HPDE6-E6E7 (cell line): ENCODE data around the gene UCP3.
A peak's percentile ranks its signal among the peaks of the same experiment; 100 is the strongest.
"Not testable (repeated sequence)": the region's sequence is repeated elsewhere in the genome, so short reads cannot be mapped to it uniquely, and the experiment has no call there.

ENCODE experiments used
- DNase-seq: peaks from one replicate; pipeline ENCODE4 v3.0.0; 2011; ENCODE audit warnings: missing footprints; ENCODE audit errors: extremely low spot score

The UCP3 gene

GRCh38 chr11:74000307-74001133 lies 8.4 kb downstream of the UCP3 start:
- DNase-seq, result no peak

DNA sequence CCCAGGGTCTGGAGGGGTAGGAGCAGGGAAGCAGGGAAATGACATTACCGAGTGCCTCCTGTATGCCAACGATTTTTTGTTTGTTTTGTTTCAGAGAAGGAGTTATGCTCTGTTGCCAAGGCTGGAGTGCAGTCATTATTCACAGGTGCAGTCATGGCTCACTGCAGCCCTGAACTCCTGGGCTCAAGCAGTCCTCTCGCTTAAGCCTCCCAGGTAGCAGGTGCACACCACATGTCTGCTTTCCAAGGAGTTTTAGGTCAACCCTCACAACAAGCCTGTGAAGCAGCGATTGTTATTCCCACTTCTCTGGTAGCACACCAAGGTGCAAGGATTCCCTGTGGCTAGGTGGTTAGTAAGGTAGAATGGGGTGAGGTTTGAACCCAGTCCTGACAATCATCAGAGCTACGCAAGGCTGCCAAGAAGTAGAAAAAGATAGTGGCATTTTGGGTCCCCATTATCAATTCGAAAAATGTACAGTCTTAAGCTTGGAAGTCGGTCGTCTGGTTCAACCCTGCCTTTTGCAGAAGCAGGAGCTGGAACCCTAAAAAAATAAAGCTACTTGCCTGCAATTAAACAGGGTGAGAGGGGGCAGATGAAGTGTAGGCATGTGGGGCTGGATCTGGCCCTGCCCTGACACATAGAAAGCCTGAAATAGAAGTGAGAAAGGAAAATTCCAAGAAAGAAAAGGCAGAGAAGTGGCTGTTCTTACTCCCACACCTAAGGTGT lies 9.1 kb downstream of the UCP3 start:
- DNase-seq, result no peak

DNA sequence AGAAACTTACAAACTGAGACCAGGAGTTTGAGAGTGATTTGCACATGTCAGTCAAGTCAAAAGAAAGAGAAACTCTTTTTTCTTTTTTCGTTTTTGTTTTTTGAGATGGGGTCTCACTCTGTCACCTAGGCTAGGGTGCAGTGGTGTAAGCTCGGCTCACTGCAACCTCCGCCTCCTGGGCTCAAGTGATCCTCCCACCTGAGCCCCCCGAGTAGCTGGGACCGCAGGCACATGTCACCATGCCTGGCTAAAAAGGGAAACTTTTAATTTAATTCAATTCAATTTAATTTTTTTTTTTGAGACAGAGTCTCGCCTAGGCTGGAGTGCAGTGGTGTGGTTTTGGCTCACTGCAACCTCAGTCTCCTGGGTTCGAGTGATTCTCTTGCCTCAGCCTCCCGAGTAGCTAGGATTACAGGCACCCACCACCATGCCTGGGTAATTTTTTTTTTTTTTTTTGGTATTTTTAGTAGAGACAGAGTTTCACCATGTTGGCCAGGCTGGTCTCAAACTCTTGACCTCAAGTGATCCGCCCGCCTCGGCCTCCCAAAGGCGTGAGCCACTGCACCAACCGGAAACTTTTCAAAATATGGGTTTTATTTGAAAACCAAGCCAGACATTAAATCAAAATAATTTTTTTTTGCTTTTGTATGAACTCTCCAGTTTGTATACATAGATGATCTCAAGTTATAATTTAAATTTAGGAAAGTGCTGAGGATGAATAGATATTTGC lies 9.9 kb downstream of the UCP3 start:
- DNase-seq, result no peak

GRCh38 chr11:73997120-73997770 lies 11.6 kb downstream of the UCP3 start:
- DNase-seq, result no peak

GRCh38 chr11:73996161-73996747 lies 12.6 kb downstream of the UCP3 start:
- DNase-seq, result no peak

DNA sequence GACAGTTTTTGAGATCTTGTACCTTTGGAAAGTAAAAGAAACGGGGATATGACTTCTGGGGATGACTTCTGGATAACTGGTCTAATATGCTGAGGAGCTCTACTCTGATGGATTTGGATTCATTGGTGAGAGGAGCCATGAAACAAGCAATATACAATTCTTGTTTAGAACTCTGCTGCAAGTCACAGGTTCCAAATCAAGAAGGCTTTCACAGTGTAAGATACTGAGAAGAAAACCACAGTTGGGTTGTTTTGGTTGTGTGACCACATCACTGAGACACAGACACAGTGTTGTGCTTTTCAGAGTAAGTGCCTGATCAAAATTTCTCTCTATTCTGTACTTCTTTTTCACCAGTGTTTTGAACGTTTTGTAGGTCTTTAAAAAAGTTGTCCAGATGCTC lies 13.2 kb downstream of the UCP3 start:
- no peak for DNase-seq

DNA sequence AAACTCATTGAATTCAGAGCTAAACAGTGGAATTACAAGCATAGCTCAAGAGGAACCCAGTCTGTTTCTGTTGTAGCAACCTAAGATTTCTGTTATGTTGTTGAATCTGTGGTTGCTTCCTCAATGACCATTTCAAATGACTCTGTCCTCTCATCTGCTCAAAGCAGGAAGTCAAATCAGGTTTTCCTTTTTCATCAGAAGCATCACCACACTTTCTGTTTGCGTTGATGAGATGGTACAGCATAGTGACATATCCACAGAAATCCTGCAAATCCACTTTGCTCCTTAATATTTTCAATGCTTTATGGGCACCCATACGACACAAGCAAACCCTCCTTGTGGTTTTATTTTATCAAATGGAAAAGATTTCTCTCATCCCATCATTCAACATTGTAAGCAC lies 13.6 kb downstream of the UCP3 start:
- DNase-seq, result no peak

- no peak for DNase-seq
Observed at GRCh38 chr11:73991471-73992006, 17.3 kb downstream of the UCP3 start.

- DNase-seq, result no peak
Observed at GRCh38 chr11:73990730-73991129, 18.2 kb downstream of the UCP3 start.

GRCh38 chr11:73989156-73989555 lies 19.7 kb downstream of the UCP3 start:
- no peak for DNase-seq

DNA sequence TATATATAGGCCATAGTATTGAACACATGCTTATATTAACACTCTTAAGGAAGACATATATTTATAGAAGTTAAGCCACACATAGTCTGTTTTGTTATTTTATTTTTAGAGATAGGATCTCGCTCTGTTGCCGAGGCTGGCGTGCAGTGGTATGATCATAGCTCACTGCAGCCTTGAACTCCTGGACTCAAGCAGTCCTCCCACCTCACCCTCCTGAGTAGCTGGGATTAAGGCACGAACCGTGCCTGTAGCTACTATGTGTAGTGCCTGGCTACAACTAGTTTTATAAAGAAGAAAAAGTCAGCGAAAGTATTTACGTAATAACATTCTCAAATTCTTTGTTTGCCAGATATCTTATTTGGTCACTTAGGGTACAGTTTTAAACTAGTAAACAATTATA lies 20.7 kb downstream of the UCP3 start:
- DNase-seq, result no peak

DNA sequence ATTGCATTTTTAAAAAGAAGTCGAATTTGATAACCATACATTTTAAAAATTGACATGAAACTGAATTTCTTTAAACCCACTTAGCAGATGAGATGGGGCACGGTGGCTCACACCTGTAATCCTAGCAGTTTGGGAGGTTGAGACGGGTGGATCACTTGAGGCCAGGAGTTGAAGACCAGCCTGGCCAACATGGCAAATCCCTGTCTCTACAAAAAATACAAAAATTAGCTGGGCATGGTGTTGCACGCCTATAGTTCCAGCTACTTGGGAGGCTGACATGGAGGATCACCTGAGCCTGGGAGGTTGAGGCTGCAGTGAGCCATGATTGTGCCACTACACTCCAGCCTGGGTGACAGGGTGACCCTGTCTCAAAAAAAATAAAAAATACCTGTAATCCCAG lies 23.2 kb downstream of the UCP3 start:
- not testable (repeated sequence) for DNase-seq

DNA sequence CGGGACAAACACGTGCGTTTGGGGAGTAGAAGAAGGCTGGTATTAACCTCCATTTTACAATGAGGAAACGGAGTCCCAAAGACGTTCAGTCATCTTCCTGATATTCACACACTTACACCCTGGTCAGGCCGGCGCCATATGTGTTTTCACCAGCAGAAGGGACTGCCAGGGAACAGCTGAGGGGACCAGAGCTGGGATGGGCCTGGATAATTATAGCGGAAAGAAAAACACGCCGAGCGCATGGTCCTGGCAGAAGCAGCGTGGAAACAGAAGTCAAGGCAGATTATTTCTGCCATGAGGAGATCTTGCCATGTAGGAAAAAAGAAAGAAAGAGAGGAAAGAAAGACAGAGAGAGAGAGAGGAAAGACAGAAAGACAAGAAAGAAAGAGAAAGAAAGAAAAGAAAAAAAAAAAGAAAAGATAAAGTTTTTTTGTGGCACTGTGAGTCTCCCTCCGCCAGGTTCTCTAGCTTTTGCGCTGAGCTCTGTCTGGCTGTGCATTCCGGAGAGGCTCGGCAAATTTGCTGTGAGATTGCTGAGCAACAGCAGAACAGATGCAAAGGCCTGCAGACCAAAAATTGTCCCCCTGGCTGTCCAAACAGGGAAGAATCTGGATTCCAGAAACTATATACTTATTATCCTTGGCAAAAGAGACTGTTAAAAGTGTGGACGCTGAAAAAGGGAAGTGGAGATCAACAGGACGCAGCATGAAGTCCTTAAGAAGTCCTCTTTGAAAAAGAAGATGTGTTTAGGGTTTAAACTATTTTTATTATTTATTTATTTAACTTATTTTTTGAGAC lies 24.9 kb downstream of the UCP3 start:
- DNase-seq, result no peak

- DNase-seq, result peak; percentile 98
Observed at GRCh38 chr11:73982990-73983740, 25.7 kb downstream of the UCP3 start.

GRCh38 chr11:73982595-73982989 lies 26.3 kb downstream of the UCP3 start, which contains the start of gene UCP2:
Gene UCP2, minus strand, starts transcription at chr11:73982843. Its CDS starts 4,465 bp downstream, at chr11:73978378.
- peak; percentile 69 for DNase-seq

DNA sequence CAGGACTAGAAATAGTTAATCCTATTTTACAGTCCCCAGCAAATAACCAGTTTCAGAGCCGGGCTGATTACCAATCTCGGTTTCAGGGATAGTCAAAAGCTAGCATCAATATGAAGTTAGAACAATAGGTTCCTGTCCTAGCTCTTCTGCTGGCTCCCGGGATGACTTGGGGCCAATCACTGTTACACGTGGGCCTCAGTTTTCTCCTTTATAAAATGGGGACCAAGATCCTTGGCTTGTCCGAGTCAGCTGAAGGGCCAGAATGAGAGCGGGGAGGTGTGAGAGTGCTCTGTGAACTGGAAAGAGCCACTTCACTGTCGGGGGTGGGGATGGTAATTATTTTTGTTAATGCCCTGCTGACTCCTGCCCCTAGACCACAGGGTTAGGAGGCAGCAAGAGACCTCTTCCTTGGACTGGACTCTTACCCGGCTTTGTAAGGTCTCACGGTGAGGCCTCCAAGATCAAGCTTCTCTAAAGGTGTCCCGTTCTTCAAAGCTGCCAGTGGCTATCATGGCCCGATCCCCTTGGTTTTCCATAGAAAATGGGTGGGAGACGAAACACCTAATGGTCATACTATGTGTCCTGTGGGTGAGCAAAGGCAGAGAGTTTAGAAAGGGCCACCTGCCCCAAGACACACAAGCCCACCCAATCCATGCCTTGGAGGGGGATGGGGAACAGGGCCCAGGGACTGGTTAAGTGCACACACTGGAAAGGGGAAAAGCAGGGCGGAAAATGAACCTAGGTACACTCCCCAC lies 27.7 kb downstream of the UCP3 start:
- no peak for DNase-seq

DNA sequence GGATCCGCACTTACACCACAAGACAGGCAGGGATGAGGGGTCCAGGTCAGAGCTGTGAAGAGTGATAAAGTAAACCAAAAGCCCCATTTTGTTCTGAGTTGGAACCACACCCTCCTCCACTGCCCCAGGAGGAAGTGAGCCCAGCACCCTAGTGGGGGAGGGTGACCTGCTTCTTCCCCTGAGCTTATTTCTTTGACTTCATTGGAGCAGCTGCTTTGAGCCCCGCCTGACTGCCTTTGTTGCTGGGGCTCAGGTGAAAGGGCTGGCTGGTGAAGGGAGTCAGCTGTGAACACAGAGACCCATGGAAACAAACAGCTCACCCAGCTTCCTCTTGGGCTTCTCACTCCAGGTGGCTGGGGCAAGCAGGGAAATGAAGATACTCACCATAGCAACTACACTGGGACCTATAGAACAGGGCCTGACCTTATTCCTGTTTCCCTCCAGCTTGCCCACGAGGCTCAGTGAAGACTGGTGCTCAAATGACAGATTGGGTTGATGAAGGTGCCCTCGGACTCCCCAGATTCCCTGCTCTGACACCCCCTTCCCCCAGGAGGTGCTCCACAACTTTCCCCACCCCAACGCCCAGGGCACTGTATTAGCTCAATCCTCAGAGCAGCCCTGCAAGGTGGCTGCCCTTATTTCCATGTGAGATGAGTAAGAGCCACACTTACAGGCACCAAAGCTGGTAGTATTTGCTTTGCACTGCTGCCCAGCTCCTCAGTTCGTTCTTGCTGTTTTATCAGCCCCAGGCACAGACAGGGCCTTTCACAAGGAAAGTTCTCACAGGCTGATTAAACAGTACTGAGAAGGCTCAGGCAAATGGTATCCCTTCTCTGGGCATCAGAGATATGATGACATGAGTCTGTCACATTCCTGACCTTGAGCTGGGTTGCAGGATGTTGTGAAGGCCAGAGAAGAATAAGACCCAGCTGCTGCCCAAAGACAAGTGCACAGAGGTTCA lies 28.6 kb downstream of the UCP3 start:
- DNase-seq, result no peak
